Measurements from ENCODE around the gene ADRM1. TPM values are rescaled to one million over a fixed set of nuclear protein-coding genes. Genes with fewer than 3 reads are reported as not detected.
A peak's percentile ranks its signal among the peaks of the same experiment; 100 is the strongest.

The ADRM1 gene
- total and polyA plus RNA-seq, 8 donors: 30.0 to 96.9 (median 43.5) TPM

DNA sequence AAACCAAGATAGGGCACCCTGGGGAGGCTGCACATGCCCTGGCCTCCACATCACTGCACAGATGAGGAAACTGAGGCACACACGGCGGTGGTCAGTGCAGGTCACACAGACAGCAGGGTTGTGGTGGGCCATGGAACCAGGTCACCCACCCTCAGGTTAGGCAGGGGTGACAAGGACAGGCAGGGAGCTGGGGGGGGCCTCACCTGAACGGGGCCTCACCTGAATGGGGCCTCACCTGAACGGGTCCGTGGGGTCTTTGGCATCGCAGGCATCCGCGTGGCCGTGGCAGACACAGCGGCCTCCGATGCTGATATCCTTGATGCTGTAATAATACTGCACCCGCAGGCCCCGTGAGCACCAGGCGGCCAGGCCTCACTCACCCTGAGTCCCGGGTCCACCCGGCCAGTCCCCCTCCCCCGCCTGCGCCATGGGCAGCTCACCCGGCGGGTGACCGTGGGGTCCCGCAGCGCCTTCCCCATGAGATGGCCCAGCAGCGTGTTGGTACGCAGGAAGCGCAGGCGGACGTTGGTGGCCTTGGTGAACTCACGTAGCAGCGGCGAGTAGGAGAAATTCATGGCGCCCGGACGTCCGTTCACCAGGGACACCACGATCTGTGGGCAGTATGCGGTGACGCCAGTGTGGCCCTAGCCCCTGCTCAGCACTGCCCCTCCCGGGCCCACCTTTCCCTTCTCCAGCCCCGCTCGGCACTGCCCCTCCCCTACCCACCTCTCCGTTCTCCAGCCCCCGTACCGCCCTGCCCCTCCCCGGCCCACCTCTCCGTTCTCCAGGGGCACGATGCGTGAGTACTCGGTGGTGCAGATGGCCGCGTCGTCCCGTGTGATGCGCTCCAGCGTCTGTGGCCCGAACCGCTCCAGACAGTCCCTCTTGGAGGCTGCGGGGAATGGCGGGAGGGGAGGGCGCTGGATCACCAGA, 48.9 kb downstream of the ADRM1 start:
- intact Hi-C loops (cut with DNase I): no loop called here
- H3K27ac ChIP-seq: peak overlapping the region in 1 of 2 donors; percentile 53

DNA sequence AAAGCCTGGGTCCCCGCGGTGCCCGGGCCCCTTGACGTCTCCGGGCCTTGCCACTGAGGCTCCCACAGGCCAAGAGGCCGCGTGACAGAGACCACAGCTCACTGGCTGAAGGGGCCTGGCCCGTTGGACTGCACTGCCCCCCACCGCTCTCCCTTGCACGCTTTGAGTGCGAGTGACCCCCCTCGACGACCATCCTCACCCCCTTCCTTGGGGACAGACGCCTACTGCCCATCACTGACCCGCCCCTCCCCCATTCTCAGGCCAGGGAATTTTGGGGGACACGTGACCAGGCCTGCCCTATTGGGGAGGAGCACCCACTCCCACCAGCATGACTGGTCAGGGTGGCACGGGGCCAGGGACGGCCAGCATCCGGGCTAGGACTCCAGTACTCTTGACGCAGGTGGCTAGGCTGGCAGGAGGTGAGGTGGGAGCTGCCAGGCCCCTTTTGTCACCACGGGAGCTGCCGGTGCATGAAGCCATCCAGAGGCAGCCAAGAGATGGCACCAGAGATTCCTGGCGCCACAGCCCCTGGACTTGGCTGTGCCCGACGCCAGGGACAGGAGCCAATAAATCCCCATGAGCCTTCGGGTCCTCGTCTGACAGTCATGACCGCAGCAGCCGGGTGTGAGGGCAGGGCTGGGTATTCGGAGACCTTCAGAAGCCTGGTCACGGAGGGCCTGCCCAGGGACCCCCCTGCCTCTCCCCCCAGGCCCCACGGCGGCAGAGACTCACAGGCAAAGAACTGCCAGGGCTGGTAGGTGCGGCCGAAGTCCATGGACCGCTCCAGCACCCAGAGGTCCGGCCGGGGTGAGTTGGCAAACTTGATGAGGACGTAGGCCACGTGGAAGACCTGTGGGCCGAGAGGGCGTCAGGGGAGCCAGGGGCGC, 49.8 kb downstream of the ADRM1 start:
- ATAC-seq: no peak
- Histone ChIP-seq H3K9me3 (no peaks in the 10 kb centered on the region), H3K27me3 (peaks cover 0 to 12% of the 10 kb centered on the region in 2 donors), H3K36me3 (peaks cover 0 to 40% of the 10 kb centered on the region in 2 donors), H3K4me3 (no peak overlapping the region), H3K4me1 (peaks cover 27 to 48% of the 10 kb centered on the region in 2 donors), H3K27ac (no peak overlapping the region)
- TF ChIP-seq, protein P1, sequence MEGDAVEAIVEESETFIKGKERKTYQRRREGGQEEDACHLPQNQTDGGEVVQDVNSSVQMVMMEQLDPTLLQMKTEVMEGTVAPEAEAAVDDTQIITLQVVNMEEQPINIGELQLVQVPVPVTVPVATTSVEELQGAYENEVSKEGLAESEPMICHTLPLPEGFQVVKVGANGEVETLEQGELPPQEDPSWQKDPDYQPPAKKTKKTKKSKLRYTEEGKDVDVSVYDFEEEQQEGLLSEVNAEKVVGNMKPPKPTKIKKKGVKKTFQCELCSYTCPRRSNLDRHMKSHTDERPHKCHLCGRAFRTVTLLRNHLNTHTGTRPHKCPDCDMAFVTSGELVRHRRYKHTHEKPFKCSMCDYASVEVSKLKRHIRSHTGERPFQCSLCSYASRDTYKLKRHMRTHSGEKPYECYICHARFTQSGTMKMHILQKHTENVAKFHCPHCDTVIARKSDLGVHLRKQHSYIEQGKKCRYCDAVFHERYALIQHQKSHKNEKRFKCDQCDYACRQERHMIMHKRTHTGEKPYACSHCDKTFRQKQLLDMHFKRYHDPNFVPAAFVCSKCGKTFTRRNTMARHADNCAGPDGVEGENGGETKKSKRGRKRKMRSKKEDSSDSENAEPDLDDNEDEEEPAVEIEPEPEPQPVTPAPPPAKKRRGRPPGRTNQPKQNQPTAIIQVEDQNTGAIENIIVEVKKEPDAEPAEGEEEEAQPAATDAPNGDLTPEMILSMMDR (IDR thresholded peaks at IDR 0.05): no peak
- DNase-seq: peak in 1 of 4 donors; percentile 80
- intact Hi-C loops (cut with DNase I): no loop called here

More for the DNA sequence above, 48.9 kb downstream of the ADRM1 start:
- no peak overlapping the region for H3K4me3 ChIP-seq
- peaks cover 0 to 2% of the 10 kb centered on the region in 2 donors for H3K27me3 ChIP-seq
- TF ChIP-seq, protein P1 (IDR thresholded peaks at IDR 0.05): no peak
- no peak for ATAC-seq
- H3K9me3 ChIP-seq: no peaks in the 10 kb centered on the region
- peaks cover 18 to 39% of the 10 kb centered on the region in 2 donors for H3K4me1 ChIP-seq
- peaks cover 0 to 49% of the 10 kb centered on the region in 2 donors for H3K36me3 ChIP-seq
- peak in 1 of 4 donors; percentile 78 for DNase-seq

DNA sequence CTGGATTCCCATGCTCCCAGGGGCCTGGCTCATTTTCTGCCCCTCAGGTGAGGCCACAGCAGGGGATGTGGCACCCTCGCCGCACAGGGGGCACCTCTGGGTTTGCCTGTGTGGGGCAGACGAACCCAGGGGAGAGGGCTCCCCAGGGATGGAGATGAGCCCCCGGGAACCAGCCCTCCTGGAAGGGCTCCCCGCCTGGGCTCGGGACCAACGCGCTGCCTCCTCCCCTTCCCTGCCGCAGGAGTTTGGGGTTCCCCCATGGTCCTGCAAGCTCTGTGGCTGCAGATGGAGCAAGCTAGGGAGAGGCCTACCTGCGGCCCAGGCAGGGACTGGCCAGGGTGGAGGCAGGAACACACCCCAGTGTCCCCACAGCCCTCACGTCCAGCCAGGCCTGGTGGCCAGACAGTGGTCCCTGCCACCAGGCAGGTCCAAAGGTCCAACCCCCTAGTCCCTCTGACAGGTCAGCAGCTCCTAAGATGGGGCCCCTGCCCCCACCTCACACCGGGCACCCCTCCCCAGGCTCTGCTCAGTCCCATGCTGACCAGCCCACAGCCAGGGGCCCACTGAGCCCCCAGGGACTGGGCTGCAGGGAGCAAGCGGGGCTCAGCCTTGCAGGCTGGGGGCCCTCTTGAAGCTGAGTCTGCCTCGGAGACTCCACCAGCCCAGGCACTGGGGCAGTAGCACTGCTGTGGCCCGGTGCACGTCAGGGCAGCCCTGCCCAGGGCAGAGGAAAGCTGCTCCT, 50.7 kb downstream of the ADRM1 start:
- TF ChIP-seq, protein P1 (IDR thresholded peaks at IDR 0.05): no peak
- peaks cover 0 to 15% of the 10 kb centered on the region in 2 donors for H3K27me3 ChIP-seq
- DNase-seq (peak in 1 of 4 donors; percentile 71), ATAC-seq (no peak)
- peaks cover 0 to 36% of the 10 kb centered on the region in 2 donors for H3K36me3 ChIP-seq
- H3K4me1 ChIP-seq: peaks cover 35 to 56% of the 10 kb centered on the region in 2 donors
- H3K9me3 ChIP-seq: no peaks in the 10 kb centered on the region
- H3K27ac ChIP-seq: peak overlapping the region in 1 of 2 donors; percentile 34
- H3K4me3 ChIP-seq: no peak overlapping the region
- intact Hi-C loops (cut with DNase I): no loop called here

DNA sequence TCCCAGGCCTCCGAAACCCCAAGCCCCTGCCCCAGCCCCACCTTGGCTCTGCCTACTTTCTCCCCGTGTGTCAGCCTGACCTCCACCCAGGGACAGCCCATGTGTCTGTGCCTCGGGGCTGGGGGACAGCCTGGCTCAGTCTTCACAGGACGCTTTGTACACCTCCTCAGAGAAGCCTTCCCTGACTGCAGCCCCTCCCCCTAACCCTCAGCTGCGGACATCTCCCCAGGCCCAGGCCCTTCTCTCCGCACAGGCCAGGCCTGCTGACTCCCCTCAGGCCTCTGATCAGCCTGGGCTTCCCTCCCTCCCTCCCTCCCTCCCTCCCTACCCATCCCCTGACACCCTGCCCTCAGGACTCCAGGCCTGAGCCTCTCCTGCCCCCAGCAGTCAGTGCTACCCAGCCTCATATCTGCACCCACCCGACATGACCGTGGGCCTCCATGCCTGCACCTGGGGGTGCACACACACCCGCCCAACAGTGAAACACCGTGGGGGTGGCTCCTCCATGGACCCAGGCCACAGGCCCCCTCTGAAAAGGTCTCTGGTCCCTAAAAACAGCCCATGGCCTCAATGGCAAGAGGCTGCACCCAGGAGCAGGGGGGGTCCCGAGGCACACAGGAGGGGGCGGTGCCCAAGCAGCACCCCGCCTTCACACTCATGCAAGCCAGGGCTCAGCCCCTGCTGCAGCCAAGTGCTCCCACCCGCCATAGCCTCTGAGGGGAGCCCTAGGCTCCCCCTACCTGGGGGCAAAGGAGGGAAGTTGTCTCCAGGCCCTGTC, 51.4 kb downstream of the ADRM1 start:
- Histone ChIP-seq H3K4me1 (peaks cover 37 to 63% of the 10 kb centered on the region in 2 donors), H3K4me3 (no peak overlapping the region), H3K27me3 (peaks cover 0 to 15% of the 10 kb centered on the region in 2 donors), H3K36me3 (peaks cover 0 to 36% of the 10 kb centered on the region in 2 donors), H3K9me3 (no peaks in the 10 kb centered on the region), H3K27ac (peak overlapping the region in 1 of 2 donors; percentile 81)
- TF ChIP-seq, protein P1 (IDR thresholded peaks at IDR 0.05): no peak
- intact Hi-C loops (cut with DNase I): no loop called here
- DNase-seq (peak in 1 of 4 donors; percentile 52), ATAC-seq (no peak)

Measured in left lung (tissue), 10 donors.